ENCODE data around the gene WFDC8. TPM values are rescaled to one million over a fixed set of nuclear protein-coding genes. Genes with fewer than 3 reads are reported as not detected.

Gene WFDC8
- total RNA-seq, 1 donor from 2014 or later: not detected

DNA sequence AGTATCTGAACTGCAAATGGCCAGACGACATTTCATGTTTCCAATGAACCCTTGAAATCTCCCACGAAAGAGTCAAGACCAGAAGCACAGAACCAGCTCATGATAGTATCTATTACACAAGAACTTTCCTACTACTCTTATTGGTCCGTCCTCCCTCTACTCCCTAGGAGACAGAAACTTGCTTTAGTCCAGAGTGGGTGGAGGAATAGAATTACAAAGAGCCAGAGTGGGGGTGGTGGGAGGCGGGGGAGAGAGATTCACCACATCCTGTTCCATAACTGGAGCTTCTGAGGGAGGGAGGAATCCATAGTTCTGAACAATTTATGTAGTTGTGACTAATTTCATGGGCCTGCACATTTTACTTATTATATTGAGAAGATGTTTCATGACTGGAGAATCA is 32.0 kb upstream of the WFDC8 start:
- Mint-ChIP-seq H3K9me3 (ENCODE audit: low read depth) (peaks cover 17% of the 10 kb centered on the region), H3K4me3 (ENCODE audit: unreplicated experiment) (no peak overlapping the region), H3K4me1 (ENCODE audit: low read depth) (no peaks in the 10 kb centered on the region), H3K36me3 (ENCODE audit: low read depth) (no peaks in the 10 kb centered on the region), H3K27ac (ENCODE audit: unreplicated experiment) (no peak overlapping the region), H3K27me3 (ENCODE audit: low read depth) (no peaks in the 10 kb centered on the region)
- no peak for DNase-seq (ENCODE audit: low spot score)
- TF ChIP-seq, protein P1, sequence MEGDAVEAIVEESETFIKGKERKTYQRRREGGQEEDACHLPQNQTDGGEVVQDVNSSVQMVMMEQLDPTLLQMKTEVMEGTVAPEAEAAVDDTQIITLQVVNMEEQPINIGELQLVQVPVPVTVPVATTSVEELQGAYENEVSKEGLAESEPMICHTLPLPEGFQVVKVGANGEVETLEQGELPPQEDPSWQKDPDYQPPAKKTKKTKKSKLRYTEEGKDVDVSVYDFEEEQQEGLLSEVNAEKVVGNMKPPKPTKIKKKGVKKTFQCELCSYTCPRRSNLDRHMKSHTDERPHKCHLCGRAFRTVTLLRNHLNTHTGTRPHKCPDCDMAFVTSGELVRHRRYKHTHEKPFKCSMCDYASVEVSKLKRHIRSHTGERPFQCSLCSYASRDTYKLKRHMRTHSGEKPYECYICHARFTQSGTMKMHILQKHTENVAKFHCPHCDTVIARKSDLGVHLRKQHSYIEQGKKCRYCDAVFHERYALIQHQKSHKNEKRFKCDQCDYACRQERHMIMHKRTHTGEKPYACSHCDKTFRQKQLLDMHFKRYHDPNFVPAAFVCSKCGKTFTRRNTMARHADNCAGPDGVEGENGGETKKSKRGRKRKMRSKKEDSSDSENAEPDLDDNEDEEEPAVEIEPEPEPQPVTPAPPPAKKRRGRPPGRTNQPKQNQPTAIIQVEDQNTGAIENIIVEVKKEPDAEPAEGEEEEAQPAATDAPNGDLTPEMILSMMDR (IDR thresholded peaks at IDR 0.05): no peak

- H3K4me3 Mint-ChIP-seq (ENCODE audit: unreplicated experiment): no peak overlapping the region
- TF ChIP-seq, protein P1 (IDR thresholded peaks at IDR 0.05): no peak
- H3K36me3 Mint-ChIP-seq (ENCODE audit: low read depth): peaks cover 2% of the 10 kb centered on the region
- DNase-seq (ENCODE audit: low spot score): no peak
- H3K27me3 Mint-ChIP-seq (ENCODE audit: low read depth): no peaks in the 10 kb centered on the region
- H3K27ac Mint-ChIP-seq (ENCODE audit: unreplicated experiment): no peak overlapping the region
- H3K9me3 Mint-ChIP-seq (ENCODE audit: low read depth): peaks cover 31% of the 10 kb centered on the region
- H3K4me1 Mint-ChIP-seq (ENCODE audit: low read depth): no peaks in the 10 kb centered on the region
Measured at GRCh38 chr20:45607810-45608209, 28.7 kb upstream of the WFDC8 start.

GRCh38 chr20:45595235-45595634 is 16.2 kb upstream of the WFDC8 start:
- Mint-ChIP-seq H3K36me3 (ENCODE audit: low read depth) (peaks cover 4% of the 10 kb centered on the region), H3K27me3 (ENCODE audit: low read depth) (peaks cover 21% of the 10 kb centered on the region), H3K4me1 (ENCODE audit: low read depth) (no peaks in the 10 kb centered on the region), H3K27ac (ENCODE audit: unreplicated experiment) (no peak overlapping the region), H3K9me3 (ENCODE audit: low read depth) (peaks cover 4% of the 10 kb centered on the region), H3K4me3 (ENCODE audit: unreplicated experiment) (no peak overlapping the region)
- DNase-seq (ENCODE audit: low spot score): no peak
- TF ChIP-seq, protein P1 (IDR thresholded peaks at IDR 0.05): no peak

DNA sequence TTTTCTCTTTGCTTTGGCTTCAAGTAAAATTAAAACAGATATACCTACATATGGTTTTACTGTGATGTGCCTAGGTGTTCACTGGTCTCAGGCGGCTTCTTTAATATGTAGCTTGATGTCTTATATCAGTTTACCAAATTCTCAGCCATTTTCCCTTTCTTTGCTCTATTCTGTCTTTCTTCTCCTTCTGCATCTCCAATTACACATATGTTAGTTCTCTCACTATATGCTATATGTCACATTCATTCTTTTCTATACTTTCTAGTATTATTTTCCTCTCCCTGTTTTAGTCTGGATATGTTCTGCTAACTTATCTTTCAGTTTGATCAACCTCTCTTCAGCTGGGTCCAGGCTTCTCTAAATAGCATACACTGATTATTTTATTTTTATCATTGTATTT is 14.4 kb upstream of the WFDC8 start:
- H3K9me3 Mint-ChIP-seq (ENCODE audit: low read depth): peaks cover 4% of the 10 kb centered on the region
- no peaks in the 10 kb centered on the region for H3K4me1 Mint-ChIP-seq (ENCODE audit: low read depth)
- TF ChIP-seq, protein P1 (IDR thresholded peaks at IDR 0.05): no peak
- no peak overlapping the region for H3K4me3 Mint-ChIP-seq (ENCODE audit: unreplicated experiment)
- peaks cover 27% of the 10 kb centered on the region for H3K27me3 Mint-ChIP-seq (ENCODE audit: low read depth)
- peaks cover 4% of the 10 kb centered on the region for H3K36me3 Mint-ChIP-seq (ENCODE audit: low read depth)
- H3K27ac Mint-ChIP-seq (ENCODE audit: unreplicated experiment): no peak overlapping the region
- DNase-seq (ENCODE audit: low spot score): no peak

DNA sequence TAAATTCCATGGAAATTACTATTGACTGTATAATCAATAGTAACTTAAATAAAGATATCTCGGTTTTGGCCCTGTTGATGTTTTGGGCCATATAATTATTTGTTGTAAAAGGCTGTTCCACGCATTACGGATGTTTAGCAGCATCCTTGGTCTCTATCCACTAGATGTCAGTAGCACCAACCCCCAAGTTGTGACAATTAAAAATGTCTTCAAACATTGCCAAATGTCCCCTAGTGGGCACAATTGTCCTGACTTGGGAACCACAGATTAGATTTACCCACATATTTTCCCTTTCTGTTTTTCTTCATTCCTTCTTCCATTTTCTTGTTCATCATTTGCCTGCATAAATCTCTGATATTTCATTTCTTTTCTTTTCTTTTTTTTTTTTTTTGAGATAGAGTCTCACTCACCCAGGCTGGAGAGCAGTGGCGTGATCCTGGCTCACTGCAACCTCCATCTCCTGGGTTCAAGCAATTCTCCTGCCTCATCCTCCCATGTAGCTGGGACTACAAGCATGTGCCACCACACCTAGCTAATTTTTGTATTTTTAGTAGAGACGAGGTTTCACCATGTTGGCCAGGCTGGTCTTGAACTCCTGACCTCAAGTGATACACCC is 13.6 kb upstream of the WFDC8 start:
- Mint-ChIP-seq H3K36me3 (ENCODE audit: low read depth) (peaks cover 4% of the 10 kb centered on the region), H3K4me3 (ENCODE audit: unreplicated experiment) (no peak overlapping the region), H3K4me1 (ENCODE audit: low read depth) (no peaks in the 10 kb centered on the region), H3K27ac (ENCODE audit: unreplicated experiment) (no peak overlapping the region), H3K9me3 (ENCODE audit: low read depth) (peaks cover 4% of the 10 kb centered on the region), H3K27me3 (ENCODE audit: low read depth) (peaks cover 22% of the 10 kb centered on the region)
- no peak for DNase-seq (ENCODE audit: low spot score)
- TF ChIP-seq, protein P1 (IDR thresholded peaks at IDR 0.05): peak; percentile 76

Measured in chondrocyte (in vitro differentiated cells).